ENCODE measurements around the gene FGB. TPM values are rescaled to one million over a fixed set of nuclear protein-coding genes. Genes with fewer than 3 reads are reported as not detected.
A peak's percentile ranks its signal among the peaks of the same experiment; 100 is the strongest.

FGB gene
- total and polyA plus RNA-seq, 2 of the 13 experiments (the other 11 are each of a cell fraction or from before 2014, with no cell fraction given) = 226 to 784 TPM

- TF ChIP-seq ZNF770 (CRISPR knock-in tag; IDR thresholded peaks at IDR 0.05) = no peak
- peak; percentile 74 for TF ChIP-seq TEAD3 (CRISPR knock-in tag; optimal IDR thresholded peaks at IDR 0.05; ENCODE audit: borderline replicate concordance)
- no peak for TF ChIP-seq LCORL (IDR thresholded peaks at IDR 0.05)
- no peak for TF ChIP-seq LCORL (CRISPR knock-in tag; IDR thresholded peaks at IDR 0.05)
- no peak for TF ChIP-seq ONECUT2 (CRISPR knock-in tag; IDR thresholded peaks at IDR 0.05)
- TF ChIP-seq THRA (CRISPR knock-in tag; IDR thresholded peaks at IDR 0.05; ENCODE audit: borderline replicate concordance) = peak; percentile 89; the same call in 1 of the 2 replicates
- TF ChIP-seq ZNF407 (CRISPR knock-in tag; IDR thresholded peaks at IDR 0.05; ENCODE audit: not compliant biosample characterization) = no peak
- TF ChIP-seq MLLT10 (CRISPR knock-in tag; IDR thresholded peaks at IDR 0.05) = no peak
- no peak for TF ChIP-seq ZFAT (CRISPR knock-in tag; conservative IDR thresholded peaks at IDR 0.05)
- no peak for TF ChIP-seq ZNF33B (CRISPR knock-in tag; IDR thresholded peaks at IDR 0.05)
- TF ChIP-seq FOSL1 (CRISPR knock-in tag; IDR thresholded peaks at IDR 0.05; ENCODE audit: borderline replicate concordance) = peak; percentile 51; the same call in 1 of the 2 replicates
- no peak for TF ChIP-seq ZNF552 (CRISPR knock-in tag; IDR thresholded peaks at IDR 0.05; ENCODE audit: borderline replicate concordance)
- no peak for TF ChIP-seq MNT (IDR thresholded peaks at IDR 0.05)
- TF ChIP-seq ZNF616 (CRISPR knock-in tag; IDR thresholded peaks at IDR 0.05; ENCODE audit: low read depth) = no peak
- TF ChIP-seq CBX2 (IDR thresholded peaks at IDR 0.05; ENCODE audit: low read depth, low read length) = no peak
- no peak for TF ChIP-seq CBX2 (CRISPR knock-in tag; IDR thresholded peaks at IDR 0.05; ENCODE audit: low read depth)
- no peak for TF ChIP-seq ZNF296 (CRISPR knock-in tag; conservative IDR thresholded peaks at IDR 0.05)
Measured at GRCh38 chr4:154560824-154561231, 2.0 kb upstream of the FGB start (continued).
